GM18867 (cell line): ENCODE results near the gene RETSAT.

ENCODE experiments used
- ATAC-seq: cut with Tn5 transposase; IDR thresholded peaks from one replicate; pipeline ENCODE4 v1.9.1; 2021; ENCODE audit warnings: mild to moderate bottlenecking, moderate library complexity; ENCODE audit not compliant: unreplicated experiment

RETSAT gene

DNA sequence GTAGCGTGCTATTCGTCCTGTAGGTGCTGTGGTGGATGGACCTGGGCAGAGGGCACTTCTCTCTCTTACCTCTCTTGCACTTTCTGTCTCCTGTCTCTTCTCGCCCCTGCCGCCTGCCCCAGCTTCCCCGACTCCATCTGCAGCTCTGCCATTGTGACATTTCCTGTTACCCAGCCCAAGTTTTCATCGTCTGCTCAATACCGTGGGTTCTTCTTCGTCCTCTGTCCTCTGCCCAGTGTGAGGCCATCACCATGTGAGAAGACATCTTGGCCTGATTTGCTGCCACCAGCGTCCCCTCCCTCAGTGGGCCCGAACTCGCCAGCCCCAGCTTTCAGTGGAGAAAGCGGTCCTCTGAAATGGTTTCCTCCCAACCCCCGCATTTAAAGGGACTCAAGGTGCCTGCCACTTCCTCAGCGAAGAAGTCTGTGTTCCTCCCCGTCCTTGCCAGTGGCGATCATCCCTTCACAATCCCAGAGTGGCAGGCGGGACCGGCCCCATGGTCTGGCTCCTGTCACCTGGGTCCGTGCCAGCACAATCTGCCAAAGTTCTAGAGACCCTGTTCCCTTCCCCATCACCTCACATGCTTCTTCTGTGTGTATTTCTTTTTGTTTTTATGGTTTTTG, 44.5 kb downstream of the RETSAT start:
- ATAC-seq = no peak

- no peak for ATAC-seq
These were observed 45.3 kb downstream of the RETSAT start for GRCh38 chr2:85308896-85309555.

DNA sequence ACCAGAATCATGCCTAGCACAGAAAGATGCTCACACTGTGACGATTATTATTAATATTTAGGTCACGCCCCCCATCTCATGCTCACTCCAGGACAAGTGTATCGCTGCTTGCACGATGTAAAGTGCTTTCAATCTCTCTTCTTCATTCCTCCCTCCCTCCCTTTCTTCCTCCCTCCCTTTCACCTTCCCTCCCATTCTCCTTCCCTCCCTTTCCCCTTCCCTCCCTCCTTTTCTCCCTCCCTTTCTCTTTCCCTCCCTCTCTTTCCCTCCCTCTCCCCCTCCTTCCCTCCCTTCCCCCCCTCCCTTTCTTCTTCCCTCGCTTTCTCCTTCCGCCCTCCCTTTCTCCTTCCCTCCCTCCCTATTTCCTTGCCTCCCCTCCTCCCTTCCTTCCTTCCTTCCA, 46.1 kb downstream of the RETSAT start:
- no peak for ATAC-seq

- ATAC-seq = no peak
These were observed 46.8 kb downstream of the RETSAT start for GRCh38 chr2:85307527-85307897.

DNA sequence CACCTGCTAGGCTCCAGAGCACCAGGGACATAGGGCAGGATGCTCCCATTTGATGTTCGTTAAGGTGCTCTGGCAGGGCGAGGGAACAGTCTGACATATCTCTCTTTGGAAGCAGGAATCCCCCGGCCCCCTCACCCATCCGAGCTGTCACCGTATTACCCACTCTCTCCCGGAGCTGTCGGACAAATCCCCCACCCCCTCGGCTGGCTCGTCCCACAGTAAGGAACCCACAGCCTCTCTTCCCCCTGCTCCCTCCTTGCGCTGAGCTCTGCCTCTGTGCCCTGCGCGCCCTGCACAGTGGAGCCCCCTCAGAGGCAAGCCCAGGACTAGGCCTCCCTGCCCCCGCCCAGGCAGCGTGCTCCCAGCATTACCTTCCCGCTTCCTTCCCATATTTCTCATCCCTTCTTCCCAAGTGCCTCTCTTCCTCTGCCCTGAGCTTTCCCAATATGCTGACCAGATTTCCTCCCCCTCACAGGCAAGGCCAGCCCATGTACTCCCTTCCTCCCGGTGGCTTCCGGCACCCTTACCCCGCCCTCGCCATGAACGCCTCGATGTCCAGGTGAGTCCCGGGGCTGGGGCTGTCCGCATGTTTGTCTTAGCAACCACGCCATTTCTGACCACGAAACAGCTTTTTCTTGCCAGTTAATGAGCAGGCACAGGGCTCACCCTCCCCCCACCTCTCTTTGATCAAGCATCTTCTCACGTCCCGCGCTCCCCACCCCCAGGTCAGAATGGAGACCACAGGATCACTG, 50.4 kb downstream of the RETSAT start:
- ATAC-seq = no peak

- ATAC-seq = no peak
These were observed 52.2 kb downstream of the RETSAT start for GRCh38 chr2:85302121-85302520.
